Heart right ventricle (tissue), 16 donors: Measurements from ENCODE around the gene MROH7. TPM values are rescaled to one million over a fixed set of nuclear protein-coding genes. Genes with fewer than 3 reads are reported as not detected.

ENCODE experiments used
- ATAC-seq, 8 donors: fragments of 200-7000 bp; cut with Tn5 transposase; one replicate each; pipeline ENCODE4 v1.9.1; 2020; ENCODE audit warnings: mild to moderate bottlenecking in 8 of 8, moderate library complexity in 8 of 8, moderate number of reproducible peaks in 1 of 8
- DNase-seq, 2 donors: peaks; one replicate each; pipeline ENCODE4 v3.0.0-alpha.2; 2020
- H3K27ac ChIP-seq, 10 donors: fragments of 200-600 bp; sonication (generic) in 2 of 10; one replicate each; pipeline versions ENCODE4 v1.5.0 to v1.8.0; 2020 to 2022; ENCODE audit warnings: mild to moderate bottlenecking in 3 of 10
- H3K27me3 ChIP-seq, 7 donors: fragments of 200-600 bp; one replicate each; pipeline ENCODE4 v1.8.0; 2021 to 2022; ENCODE audit warnings: mild to moderate bottlenecking in 2 of 7
- H3K36me3 ChIP-seq, 9 donors: fragments of 200-600 bp; sonication (generic) in 1 of 9; one replicate each; pipeline versions ENCODE4 v1.5.0 to v1.8.0; 2020 to 2022; ENCODE audit warnings: mild to moderate bottlenecking in 2 of 9
- H3K4me1 ChIP-seq, 9 donors: fragments of 200-600 bp; sonication (generic) in 1 of 9; one replicate each; pipeline versions ENCODE4 v1.5.0 to v1.8.0; 2020 to 2022; ENCODE audit warnings: mild to moderate bottlenecking in 4 of 9
- H3K4me3 ChIP-seq, 10 donors: fragments of 200-600 bp; sonication (generic) in 2 of 10; one replicate each; pipeline versions ENCODE4 v1.5.0 to v1.8.0; 2020 to 2022; ENCODE audit warnings: mild to moderate bottlenecking in 7 of 10, moderate library complexity in 2 of 10
- H3K9me3 ChIP-seq, 11 donors: fragments of 200-600 bp in 10 of 11; sonication (generic) in 2 of 11; one replicate each; pipeline versions ENCODE4 v1.5.0 to v1.8.0; 2013 to 2022; ENCODE audit warnings: mild to moderate bottlenecking in 2 of 11, control low read depth in 1 of 11, moderate library complexity in 1 of 11
- WGBS, 2 donors: extraction: QIAGEN DNeasy Blood & Tissue Kit; methylation state at CpG; one replicate each; pipeline ENCODE4 v1.1.7; 2013; ENCODE audit warnings: inconsistent platforms in 1 of 2; 5-methylcytosine and 5-hydroxymethylcytosine counted together
- intact Hi-C, 10 donors: fragments of 100-400 bp; cut with DNase I; formaldehyde crosslinking; loops; one replicate each; pipeline versions ENCODE4 v1.11.1 to v1.14.2; 2022
- polyA plus RNA-seq, 2 donors: library from polyadenylated mRNA; stranded (reverse); fragments of 200-250 nt; gene quantifications; one replicate each; pipeline ENCODE4 v1.2.3, GENCODE V29; 2013
- total RNA-seq, 10 donors: library from RNA; stranded (reverse); fragmentation: NEBNext Ultra II Directional in 3 of 10; extraction: Animal tissue kit (Norgen Biotek cat#: 25700) in 3 of 10; gene quantifications; one replicate each; pipeline versions ENCODE4 v1.2.1 to v1.2.4, GENCODE V29; 2021 to 2023
- TF ChIP-seq, protein P1 (sequence below), 9 donors: fragments of 200-600 bp; sonication (generic) in 2 of 9; IDR thresholded peaks; one replicate each; pipeline versions ENCODE4 v1.5.0 to v1.8.0; 2021 to 2022; ENCODE audit warnings: antibody characterized with exemption in 9 of 9, mild to moderate bottlenecking in 5 of 9, moderate library complexity in 1 of 9
- donor health status: Arrhythmogenic right ventricular cardiomyopathy.
- donor health status: ischemic (EF 13 %, LVEDD 7.1; RV severe dilation, severe dysfunction).
- donor health status: healthy with polysubstance abuse.
- donor health status: DM: no; HTN: yes; CAD: no.
- donor health status: DM: no; HTN: no; CAD: no.
- donor health status: ischemic (EF 25% LVEDD 6.9; RV normal size, moderate dysfunction).
- donor health status: ischemic (EF 25% LVEDD 5.7; RV mildly dilated, moderate dysfunction).
- donor health status: healthy.
- donor health status: DM: yes; HTN: yes; CAD: no.
- donor health status: Ischemic cardiomyopathy.
- donor health status: ischemic (EF 35%, LVEDD 5.7; RV mildly dilated, moderate dysfunction).
- donor health status: nonischemic (EF 11% LVEDD 7.7; RV severe dilation, severe dysfunction).
- donor health status: DM: yes; HTN: yes; CAD: no.
- donor health status: PGD.
- donor health status: ischemic (EF 29% LVEDD 5.4; RV normal size, mild dysfunction).
- donor health status: nonischemic (EF 23%, LVEDD 6.1; RV moderate dilation, normal function).

MROH7 gene
- total and polyA plus RNA-seq, 12 donors: 2.1 to 25.8 (median 12.8) TPM

DNA sequence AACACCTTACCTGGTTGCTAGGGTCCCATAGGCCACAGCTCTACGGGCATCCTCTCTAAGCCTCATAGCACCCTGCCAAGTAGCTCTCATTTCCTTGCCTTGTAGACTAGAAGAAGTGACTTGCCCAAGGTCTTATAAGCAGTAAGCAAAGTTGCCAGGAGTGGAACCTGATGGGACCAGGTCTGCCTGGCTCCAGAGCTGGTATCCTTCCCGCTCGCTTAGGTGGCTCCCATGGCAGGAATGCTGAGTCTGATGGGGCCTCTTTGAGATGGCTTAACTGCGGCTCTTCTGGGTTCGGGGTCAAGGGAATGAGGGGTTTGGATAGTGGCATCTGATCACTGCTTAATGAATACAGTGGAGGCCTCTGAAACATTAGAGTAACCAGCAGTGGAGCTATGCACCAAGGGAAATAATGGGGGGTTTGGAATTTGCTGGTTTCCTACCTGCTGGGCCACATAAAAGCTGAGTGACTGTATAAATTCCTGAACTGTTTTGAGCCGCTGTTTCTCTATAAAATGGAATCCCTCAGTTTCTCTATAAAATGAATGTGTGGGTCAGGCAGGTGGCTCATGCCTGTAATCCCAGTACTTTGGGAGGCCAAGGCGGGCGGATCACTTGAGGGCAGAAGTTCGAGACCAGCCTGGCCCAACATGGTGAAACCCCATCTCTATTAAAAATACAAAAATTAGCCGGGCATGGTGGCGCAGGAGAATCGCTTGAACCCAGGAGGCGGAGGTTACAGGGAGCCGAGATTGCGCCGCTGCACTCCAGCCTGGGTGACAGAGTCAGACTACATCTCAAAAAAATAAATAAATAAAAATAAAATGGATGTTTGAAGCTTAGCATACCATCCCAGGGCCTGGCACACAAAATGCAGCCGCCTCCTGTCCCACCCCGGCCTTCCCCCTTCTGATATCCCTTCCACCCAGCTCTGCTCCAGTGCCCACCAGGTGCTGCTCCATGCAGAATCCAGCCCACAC is 30.7 kb upstream of the MROH7 start:
- Histone ChIP-seq H3K27me3 (no peaks in the 10 kb centered on the region), H3K36me3 (peaks cover 0 to 36% (median 0%) of the 10 kb centered on the region in 9 donors), H3K4me3 (no peak overlapping the region), H3K27ac (no peak overlapping the region), H3K4me1 (peaks cover 0 to 16% (median 0%) of the 10 kb centered on the region in 9 donors), H3K9me3 (no peaks in the 10 kb centered on the region)
- WGBS, 2 donors: 94 to 95% methylated on average over 18 of the region's 18 CpGs
- ATAC-seq: no peak
- intact Hi-C loops: no loop called here
- DNase-seq: no peak
- TF ChIP-seq, protein P1, sequence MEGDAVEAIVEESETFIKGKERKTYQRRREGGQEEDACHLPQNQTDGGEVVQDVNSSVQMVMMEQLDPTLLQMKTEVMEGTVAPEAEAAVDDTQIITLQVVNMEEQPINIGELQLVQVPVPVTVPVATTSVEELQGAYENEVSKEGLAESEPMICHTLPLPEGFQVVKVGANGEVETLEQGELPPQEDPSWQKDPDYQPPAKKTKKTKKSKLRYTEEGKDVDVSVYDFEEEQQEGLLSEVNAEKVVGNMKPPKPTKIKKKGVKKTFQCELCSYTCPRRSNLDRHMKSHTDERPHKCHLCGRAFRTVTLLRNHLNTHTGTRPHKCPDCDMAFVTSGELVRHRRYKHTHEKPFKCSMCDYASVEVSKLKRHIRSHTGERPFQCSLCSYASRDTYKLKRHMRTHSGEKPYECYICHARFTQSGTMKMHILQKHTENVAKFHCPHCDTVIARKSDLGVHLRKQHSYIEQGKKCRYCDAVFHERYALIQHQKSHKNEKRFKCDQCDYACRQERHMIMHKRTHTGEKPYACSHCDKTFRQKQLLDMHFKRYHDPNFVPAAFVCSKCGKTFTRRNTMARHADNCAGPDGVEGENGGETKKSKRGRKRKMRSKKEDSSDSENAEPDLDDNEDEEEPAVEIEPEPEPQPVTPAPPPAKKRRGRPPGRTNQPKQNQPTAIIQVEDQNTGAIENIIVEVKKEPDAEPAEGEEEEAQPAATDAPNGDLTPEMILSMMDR (IDR thresholded peaks at IDR 0.05): no peak

DNA sequence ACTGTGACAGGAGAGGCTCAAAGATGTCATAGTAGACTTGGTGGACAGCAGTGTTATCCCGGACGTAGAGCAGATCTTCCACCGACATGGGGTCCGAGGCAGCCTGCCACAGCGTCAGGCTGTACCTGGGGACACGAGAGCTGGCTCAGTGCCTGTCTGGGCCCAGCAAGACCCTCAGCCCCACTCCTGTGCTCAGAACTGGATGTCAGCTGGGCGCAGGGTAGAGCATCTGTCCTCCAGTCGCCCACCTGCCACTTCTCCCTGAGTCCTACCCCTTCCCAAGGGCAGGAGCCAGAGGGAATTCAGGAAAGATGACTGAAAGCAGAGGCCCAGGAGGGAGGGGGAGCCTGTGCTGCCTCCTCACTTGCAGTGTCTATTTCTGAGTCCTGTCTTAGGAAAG is 30.0 kb upstream of the MROH7 start:
- no peak overlapping the region for H3K4me3 ChIP-seq
- WGBS, 2 donors: 53 to 68% methylated on average over 8 of the region's 8 CpGs
- no peak overlapping the region for H3K27ac ChIP-seq
- DNase-seq (no peak), ATAC-seq (peak in 1 of 8 donors; percentile 7)
- peaks cover 0 to 17% (median 0%) of the 10 kb centered on the region in 9 donors for H3K4me1 ChIP-seq
- intact Hi-C loops: no loop called here
- TF ChIP-seq, protein P1 (IDR thresholded peaks at IDR 0.05): no peak
- peaks cover 0 to 34% (median 0%) of the 10 kb centered on the region in 9 donors for H3K36me3 ChIP-seq
- no peaks in the 10 kb centered on the region for H3K27me3 ChIP-seq
- no peaks in the 10 kb centered on the region for H3K9me3 ChIP-seq

DNA sequence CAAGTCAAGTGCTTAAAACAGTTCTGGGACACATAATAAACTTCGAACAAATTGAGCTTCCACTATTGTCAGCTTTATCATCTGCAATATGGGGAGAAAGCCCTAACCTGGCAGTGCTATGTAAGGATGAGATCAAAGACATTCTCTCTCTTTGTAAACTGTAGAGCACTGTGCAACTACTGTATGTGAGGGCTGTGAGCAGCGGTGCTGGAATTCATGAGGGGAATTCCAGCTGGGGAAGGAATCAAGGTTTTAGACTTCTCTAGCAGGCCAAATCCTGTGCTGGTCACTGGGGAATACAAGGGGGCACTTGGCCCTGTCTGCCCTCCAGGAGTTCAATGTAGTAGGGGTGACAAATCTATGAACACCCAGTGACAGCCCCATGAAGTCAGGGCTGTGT is 27.6 kb upstream of the MROH7 start:
- 75 to 83% methylated on average over 2 of the region's 2 CpGs for WGBS, 2 donors
- ATAC-seq (no peak), DNase-seq (no peak)
- TF ChIP-seq, protein P1 (IDR thresholded peaks at IDR 0.05): no peak
- H3K36me3 ChIP-seq: peaks cover 0 to 12% (median 0%) of the 10 kb centered on the region in 9 donors
- no peak overlapping the region for H3K4me3 ChIP-seq
- H3K4me1 ChIP-seq: peaks cover 0 to 17% (median 0%) of the 10 kb centered on the region in 9 donors
- intact Hi-C loops: no loop called here
- no peaks in the 10 kb centered on the region for H3K9me3 ChIP-seq
- peaks cover 0 to 5% (median 0%) of the 10 kb centered on the region in 7 donors for H3K27me3 ChIP-seq
- no peak overlapping the region for H3K27ac ChIP-seq

DNA sequence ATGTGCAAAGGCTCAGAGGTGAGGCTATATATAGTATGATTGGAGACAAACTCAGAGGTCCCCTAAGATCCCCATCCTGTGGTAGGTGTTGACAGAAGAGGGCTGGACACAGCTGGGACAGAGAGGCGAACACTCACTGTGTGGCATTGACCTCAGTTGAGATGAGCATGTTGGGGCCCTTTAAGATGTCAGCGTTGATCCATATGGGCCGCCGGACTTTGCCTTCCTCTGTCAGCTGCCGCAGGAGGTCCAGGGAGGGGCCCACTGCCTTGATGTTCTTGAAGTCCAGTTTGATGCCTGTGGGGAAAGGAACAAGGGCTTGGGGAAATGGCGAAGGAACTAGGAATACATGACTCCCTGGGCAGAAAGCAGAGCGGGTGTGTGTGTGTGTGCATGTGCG is 27.0 kb upstream of the MROH7 start:
- Histone ChIP-seq H3K36me3 (peaks cover 0 to 6% (median 0%) of the 10 kb centered on the region in 9 donors), H3K27me3 (peaks cover 0 to 5% (median 0%) of the 10 kb centered on the region in 7 donors), H3K4me3 (no peak overlapping the region), H3K27ac (no peak overlapping the region), H3K9me3 (no peaks in the 10 kb centered on the region), H3K4me1 (peaks cover 0 to 17% (median 0%) of the 10 kb centered on the region in 9 donors)
- DNase-seq: no peak
- TF ChIP-seq, protein P1 (IDR thresholded peaks at IDR 0.05): no peak
- no peak for ATAC-seq
- 64 to 65% methylated on average over 8 of the region's 8 CpGs for WGBS, 2 donors
- intact Hi-C loops: no loop called here
